Measurements from ENCODE around the gene NDOR1. TPM values are rescaled to one million over a fixed set of nuclear protein-coding genes. Genes with fewer than 3 reads are reported as not detected.
A peak's percentile ranks its signal among the peaks of the same experiment; 100 is the strongest.

Gene NDOR1
- total RNA-seq, 8 experiments from 2014 or later, result 5.1 to 25.3 (median 8.6) TPM

- WGBS, 10 experiments, result 0% methylated on average over 2 of the region's 118 CpGs; no CpG with 5 or more reads in 9 of the 10 experiments
- peak within 1 kb of the TSS; percentile 68 to 80 for H3K27ac ChIP-seq
- peak within 1 kb of the TSS; percentile 80 to 99 (median 90) for H3K4me3 ChIP-seq
- peaks cover 27 to 29% of the 10 kb centered on the region in 2 donors for H3K4me1 ChIP-seq (replicated peaks in 1 of 2)
- peak; percentile 86 to 96 (median 94) for ATAC-seq (replicated peaks in 6 of 8)
- in situ Hi-C loops (cut with MboI; ENCODE audit: low pct_unique_long_range_greater_than_20kb in 2 of 9, low sequenced_read_pairs in 9 of 9, unreplicated experiment in 9 of 9), result no loop called here
These were observed 4.9 kb upstream of the NDOR1 start, which contains the start of gene TPRN for GRCh38 chr9:137200311-137201204. Gene TPRN, minus strand, starts transcription at chr9:137200741. Its CDS starts 30 bp downstream, at chr9:137200711.

GRCh38 chr9:137201205-137201868, 4.2 kb upstream of the NDOR1 start:
- WGBS, 10 experiments, result 1 to 33% (median 19%) methylated on average over 1 to 17 of the region's 23 CpGs; no CpG with 5 or more reads in 1 of the 10 experiments
- in situ Hi-C loops (cut with MboI; ENCODE audit: low pct_unique_long_range_greater_than_20kb in 2 of 9, low sequenced_read_pairs in 9 of 9, unreplicated experiment in 9 of 9), result no loop called here
- Histone ChIP-seq H3K27ac (peak overlapping the region; percentile 14 to 50), H3K4me1 (replicated peaks in 1 of 2) (peaks cover 30 to 32% of the 10 kb centered on the region in 2 donors), H3K4me3 (peak overlapping the region; percentile 80 to 99 (median 90))
- no peak for ATAC-seq (replicated peaks in 6 of 8)

DNA sequence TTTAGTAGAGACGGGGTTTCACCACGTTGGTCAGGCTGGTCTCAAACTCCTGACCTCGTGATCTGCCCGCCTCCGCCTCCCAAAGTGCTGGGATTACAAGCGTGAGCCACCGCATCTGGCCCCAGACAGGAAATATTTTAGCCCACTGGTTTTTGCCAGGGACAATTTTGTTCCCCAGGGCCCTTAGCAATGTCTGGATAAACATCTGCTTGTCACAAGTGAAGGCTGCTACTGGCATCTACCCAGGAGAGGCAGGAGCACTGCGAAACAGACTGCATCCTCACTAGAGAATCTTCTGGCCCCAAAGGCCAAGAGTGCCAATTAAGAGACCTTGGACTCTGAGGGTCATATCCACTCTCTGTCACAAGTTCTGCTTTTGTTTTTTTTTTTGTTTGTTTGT, 2.5 kb upstream of the NDOR1 start:
- Histone ChIP-seq H3K4me1 (replicated peaks in 1 of 2) (peaks cover 35 to 36% of the 10 kb centered on the region in 2 donors), H3K4me3 (no peak overlapping the region), H3K27ac (no peak overlapping the region)
- 44 to 94% (median 63%) methylated on average over 3 to 8 of the region's 8 CpGs; no CpG with 5 or more reads in 5 of the 10 experiments for WGBS, 10 experiments
- ATAC-seq (replicated peaks in 6 of 8), result no peak
- in situ Hi-C loops (cut with MboI; ENCODE audit: low pct_unique_long_range_greater_than_20kb in 2 of 9, low sequenced_read_pairs in 9 of 9, unreplicated experiment in 9 of 9), result no loop called here

GRCh38 chr9:137204731-137205125, 772 bp upstream of the NDOR1 start:
- peaks cover 24 to 28% of the 10 kb centered on the region in 2 donors for H3K4me1 ChIP-seq (replicated peaks in 1 of 2)
- in situ Hi-C loops (cut with MboI; ENCODE audit: low pct_unique_long_range_greater_than_20kb in 2 of 9, low sequenced_read_pairs in 9 of 9, unreplicated experiment in 9 of 9), result no loop called here
- ATAC-seq (replicated peaks in 6 of 8), result no peak
- WGBS, 10 experiments, result 0 to 41% (median 4%) methylated on average over 3 to 15 of the region's 21 CpGs; no CpG with 5 or more reads in 4 of the 10 experiments
- peak overlapping the region; percentile 57 to 83 for H3K27ac ChIP-seq
- H3K4me3 ChIP-seq, result peak overlapping the region; percentile 85 to 100 (median 96)

GRCh38 chr9:137206602-137207001, 1.1 kb downstream of the NDOR1 start:
- H3K4me3 ChIP-seq, result peak overlapping the region; percentile 85 to 100 (median 96)
- in situ Hi-C loops (cut with MboI; ENCODE audit: low pct_unique_long_range_greater_than_20kb in 2 of 9, low sequenced_read_pairs in 9 of 9, unreplicated experiment in 9 of 9), result no loop called here
- no peak for ATAC-seq (replicated peaks in 6 of 8)
- no peak overlapping the region for H3K27ac ChIP-seq
- 0 to 96% (median 74%) methylated on average over 1 to 7 of the region's 7 CpGs; no CpG with 5 or more reads in 1 of the 10 experiments for WGBS, 10 experiments
- peaks cover 20 to 26% of the 10 kb centered on the region in 2 donors for H3K4me1 ChIP-seq (replicated peaks in 1 of 2)

GRCh38 chr9:137211532-137211931, 6.0 kb downstream of the NDOR1 start:
- H3K27ac ChIP-seq, result no peak overlapping the region
- no peak overlapping the region for H3K4me3 ChIP-seq
- 60 to 91% (median 73%) methylated on average over 1 to 6 of the region's 13 CpGs; no CpG with 5 or more reads in 7 of the 10 experiments for WGBS, 10 experiments
- ATAC-seq (replicated peaks in 6 of 8), result no peak
- peaks cover 2 to 4% of the 10 kb centered on the region in 2 donors for H3K4me1 ChIP-seq (replicated peaks in 1 of 2)
- in situ Hi-C loops (cut with MboI; ENCODE audit: low pct_unique_long_range_greater_than_20kb in 2 of 9, low sequenced_read_pairs in 9 of 9, unreplicated experiment in 9 of 9), result no loop called here

DNA sequence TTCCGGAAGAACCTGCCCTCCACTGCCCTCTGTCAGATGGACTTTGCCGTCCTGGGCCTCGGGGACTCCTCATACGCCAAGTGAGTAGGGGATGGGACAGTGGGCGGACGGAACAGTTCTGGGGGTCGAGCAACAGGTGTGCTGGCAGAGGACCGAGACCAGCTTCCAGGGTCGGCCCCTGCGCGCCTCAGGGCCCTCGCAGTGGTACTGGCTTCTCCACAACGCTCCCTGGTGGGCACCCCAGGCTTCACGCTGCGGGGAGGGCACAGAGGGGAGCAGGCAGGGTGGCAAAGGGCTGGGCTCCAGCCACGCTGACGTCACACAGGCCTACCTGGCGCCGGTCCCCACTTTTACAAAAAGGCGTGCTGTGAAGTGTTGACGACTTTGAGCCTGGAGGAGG, 7.0 kb downstream of the NDOR1 start:
- no peak overlapping the region for H3K4me3 ChIP-seq
- H3K27ac ChIP-seq, result no peak overlapping the region
- 72% methylated on average over 5 of the region's 21 CpGs; no CpG with 5 or more reads in 9 of the 10 experiments for WGBS, 10 experiments
- peaks cover 0 to 3% of the 10 kb centered on the region in 2 donors for H3K4me1 ChIP-seq (replicated peaks in 1 of 2)
- no peak for ATAC-seq (replicated peaks in 6 of 8)
- in situ Hi-C loops (cut with MboI; ENCODE audit: low pct_unique_long_range_greater_than_20kb in 2 of 9, low sequenced_read_pairs in 9 of 9, unreplicated experiment in 9 of 9), result no loop called here

DNA sequence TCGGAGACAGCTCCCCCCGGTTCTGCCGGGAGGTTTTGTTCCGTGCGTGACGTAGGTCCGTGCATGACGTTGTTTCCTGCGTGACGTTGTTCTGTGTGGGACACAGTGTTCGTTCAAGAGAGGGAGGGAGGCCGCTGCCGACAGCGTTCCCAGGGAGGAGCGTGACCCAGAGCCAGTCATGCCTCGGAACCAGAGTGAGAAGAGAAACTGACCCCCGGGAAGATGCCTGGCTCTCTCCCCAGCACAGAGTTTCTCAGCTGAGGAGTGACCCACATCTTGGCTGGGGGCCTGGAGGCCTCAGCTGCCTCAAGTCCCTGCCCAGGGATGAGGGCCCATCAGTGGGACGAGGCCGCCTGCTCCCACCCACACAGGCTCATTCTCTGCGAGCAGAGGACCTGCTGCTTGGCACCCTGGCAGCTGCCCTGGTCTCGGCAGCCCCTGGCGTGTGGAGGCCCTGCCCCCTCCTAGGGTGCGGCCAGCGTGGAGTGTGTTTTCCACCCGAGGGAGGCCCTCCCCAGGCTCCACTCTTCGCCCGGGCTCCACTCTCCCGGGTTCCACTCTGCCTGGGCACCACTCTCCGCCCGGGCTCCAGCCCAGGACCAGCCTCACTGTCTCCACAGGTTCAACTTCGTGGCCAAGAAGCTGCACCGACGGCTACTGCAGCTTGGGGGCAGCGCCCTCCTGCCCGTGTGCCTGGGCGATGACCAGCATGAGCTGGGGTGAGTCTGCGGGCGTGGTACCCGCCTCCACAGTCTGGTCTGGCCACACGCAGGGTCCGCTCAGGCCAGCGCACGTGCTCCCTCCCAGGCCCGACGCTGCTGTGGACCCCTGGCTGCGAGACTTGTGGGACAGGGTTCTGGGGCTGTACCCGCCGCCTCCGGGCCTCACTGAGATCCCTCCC, 7.9 kb downstream of the NDOR1 start:
- WGBS, 10 experiments, result 91 to 96% (median 93%) methylated on average over 4 to 20 of the region's 49 CpGs; no CpG with 5 or more reads in 4 of the 10 experiments
- no peak overlapping the region for H3K4me3 ChIP-seq
- H3K4me1 ChIP-seq (replicated peaks in 1 of 2), result peaks cover 0 to 3% of the 10 kb centered on the region in 2 donors
- in situ Hi-C loops (cut with MboI; ENCODE audit: low pct_unique_long_range_greater_than_20kb in 2 of 9, low sequenced_read_pairs in 9 of 9, unreplicated experiment in 9 of 9), result no loop called here
- H3K27ac ChIP-seq, result no peak overlapping the region
- peak in 1 of 8 experiments; percentile 8 for ATAC-seq (replicated peaks in 6 of 8)

DNA sequence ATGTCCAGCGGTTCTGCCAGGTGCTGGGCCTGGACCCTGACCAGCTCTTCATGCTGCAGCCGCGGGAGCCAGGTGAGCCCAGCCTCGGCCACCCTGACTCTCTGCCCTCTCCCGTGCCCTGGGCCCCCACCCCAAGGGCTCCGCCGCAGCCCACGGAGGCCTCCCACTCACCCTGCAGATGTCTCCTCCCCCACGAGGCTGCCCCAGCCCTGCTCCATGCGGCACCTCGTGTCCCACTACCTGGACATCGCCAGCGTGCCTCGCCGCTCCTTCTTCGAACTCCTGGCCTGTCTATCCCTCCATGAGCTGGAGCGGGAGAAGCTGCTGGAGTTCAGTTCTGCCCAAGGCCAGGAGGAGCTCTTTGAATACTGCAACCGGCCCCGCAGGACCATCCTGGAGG, 9.1 kb downstream of the NDOR1 start:
- Histone ChIP-seq H3K4me3 (no peak overlapping the region), H3K4me1 (replicated peaks in 1 of 2) (peaks cover 0 to 3% of the 10 kb centered on the region in 2 donors), H3K27ac (no peak overlapping the region)
- in situ Hi-C loops (cut with MboI; ENCODE audit: low pct_unique_long_range_greater_than_20kb in 2 of 9, low sequenced_read_pairs in 9 of 9, unreplicated experiment in 9 of 9), result no loop called here
- ATAC-seq (replicated peaks in 6 of 8), result no peak
- 70 to 100% (median 100%) methylated on average over 2 to 4 of the region's 19 CpGs; no CpG with 5 or more reads in 7 of the 10 experiments for WGBS, 10 experiments

GRCh38 chr9:137215196-137215986, 9.9 kb downstream of the NDOR1 start:
- ATAC-seq (replicated peaks in 6 of 8), result no peak
- H3K27ac ChIP-seq, result no peak overlapping the region
- peaks cover 0 to 3% of the 10 kb centered on the region in 2 donors for H3K4me1 ChIP-seq (replicated peaks in 1 of 2)
- in situ Hi-C loops (cut with MboI; ENCODE audit: low pct_unique_long_range_greater_than_20kb in 2 of 9, low sequenced_read_pairs in 9 of 9, unreplicated experiment in 9 of 9), result no loop called here
- 90 to 100% (median 95%) methylated on average over 1 to 10 of the region's 22 CpGs; no CpG with 5 or more reads in 6 of the 10 experiments for WGBS, 10 experiments
- no peak overlapping the region for H3K4me3 ChIP-seq

GRCh38 chr9:137216188-137216965, 10.9 kb downstream of the NDOR1 start:
- Histone ChIP-seq H3K27ac (no peak overlapping the region), H3K4me3 (no peak overlapping the region), H3K4me1 (replicated peaks in 1 of 2) (peaks cover 0 to 6% of the 10 kb centered on the region in 2 donors)
- no peak for ATAC-seq (replicated peaks in 6 of 8)
- no CpG with 5 or more reads among the region's 30 CpGs for WGBS, 10 experiments
- in situ Hi-C loops (cut with MboI; ENCODE audit: low pct_unique_long_range_greater_than_20kb in 2 of 9, low sequenced_read_pairs in 9 of 9, unreplicated experiment in 9 of 9), result no loop called here
